SK-N-MC (cell line): ENCODE data around the gene OR14A16.

Experiments used
- DNase-seq: peaks from one replicate; pipeline ENCODE4 v3.0.0-alpha.2; 2011; ENCODE audit warnings: low read depth, low spot score
- H3K27ac ChIP-seq: fragments of 200-600 bp; sonication (generic); 2 replicates; pipeline ENCODE4 v1.5.1; 2016; ENCODE audit warnings: mixed run types
- H3K36me3 ChIP-seq: fragments of 200-600 bp; sonication (generic); 2 replicates; pipeline ENCODE4 v1.6.1; 2017; ENCODE audit warnings: antibody characterized with exemption, low read length, mixed read lengths; ENCODE audit not compliant: insufficient read depth
- H3K4me3 ChIP-seq: fragments of 200-600 bp; sonication (generic); 2 replicates; pipeline ENCODE4 v1.5.1; 2016
- H3K9ac ChIP-seq: fragments of 200-600 bp; sonication (generic); 2 replicates; pipeline ENCODE4 v1.8.0; 2017; ENCODE audit warnings: mixed run types, mixed read lengths; ENCODE audit not compliant: insufficient read length
- H3K9me3 ChIP-seq: fragments of 200-600 bp; sonication (generic); 2 replicates; pipeline ENCODE4 v1.6.1; 2017; ENCODE audit warnings: low read depth, mild to moderate bottlenecking, antibody characterized with exemption, low read length, moderate library complexity, mixed read lengths
- EZH2 ChIP-seq: fragments of 200-600 bp; sonication (generic); IDR thresholded peaks from one replicate; pipeline ENCODE4 v1.6.1; 2017; ENCODE audit warnings: antibody characterized with exemption
- FOXP2 ChIP-seq: optimal IDR thresholded peaks from 2 replicates; pipeline ENCODE3; 2011; ENCODE audit warnings: mild to moderate bottlenecking, moderate library complexity; ENCODE audit not compliant: insufficient read depth; ENCODE audit errors: extremely low read length, control extremely low read depth
- POLR2AphosphoS5 ChIP-seq: IDR thresholded peaks from 2 replicates; pipeline ENCODE4 v1.6.1; 2012; ENCODE audit warnings: mild to moderate bottlenecking, low read depth, low read length, borderline replicate concordance

The OR14A16 gene

DNA sequence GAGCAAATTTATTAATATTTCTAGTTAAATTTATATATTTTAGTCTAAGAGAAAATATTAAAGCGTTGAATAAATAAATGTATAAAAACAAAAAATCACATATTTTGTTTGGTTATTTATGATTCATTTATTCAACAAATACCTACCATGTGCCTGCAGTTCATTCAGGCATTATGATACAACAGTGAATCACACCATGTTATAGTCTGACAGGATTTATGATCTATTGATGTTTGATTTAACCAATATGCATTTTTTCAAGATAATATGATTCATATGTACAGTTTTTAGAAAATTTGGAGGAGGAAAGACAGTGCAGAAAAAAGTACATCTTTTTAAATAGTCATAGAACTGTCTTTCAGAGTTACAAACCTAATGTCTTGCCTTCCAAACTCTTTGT is 25.7 kb upstream of the OR14A16 start:
- no peak for DNase-seq
- H3K4me3 ChIP-seq = no peak overlapping the region
- no peaks in the 10 kb centered on the region for H3K36me3 ChIP-seq
- TF ChIP-seq POLR2AphosphoS5 (no peak), EZH2 (no peak), FOXP2 (no peak)
- H3K9ac ChIP-seq = no peak overlapping the region
- H3K9me3 ChIP-seq = no peaks in the 10 kb centered on the region
- H3K27ac ChIP-seq = no peak overlapping the region

DNA sequence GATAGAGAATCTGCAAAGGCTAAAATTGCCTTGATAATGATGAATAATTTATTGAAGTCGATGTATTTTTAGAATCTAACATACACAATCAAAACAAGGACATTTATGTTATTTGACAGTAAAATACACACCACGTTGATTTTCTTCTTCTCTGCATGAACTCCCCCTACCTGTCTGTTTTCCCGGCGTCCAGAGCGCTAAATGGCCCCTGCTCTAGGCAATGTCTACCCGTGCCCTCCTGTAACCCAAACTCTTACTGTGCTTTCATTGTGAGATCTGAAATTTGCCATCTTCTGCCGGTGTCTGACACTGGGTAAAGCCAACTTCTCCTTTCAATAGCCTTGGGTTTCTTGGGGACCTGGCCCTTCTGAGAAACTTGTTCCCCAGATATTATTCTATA is 24.4 kb upstream of the OR14A16 start:
- Histone ChIP-seq H3K9ac (no peak overlapping the region), H3K36me3 (no peaks in the 10 kb centered on the region), H3K9me3 (no peaks in the 10 kb centered on the region), H3K27ac (no peak overlapping the region), H3K4me3 (no peak overlapping the region)
- DNase-seq = no peak
- no peak for TF ChIP-seq EZH2
- TF ChIP-seq FOXP2 = no peak
- TF ChIP-seq POLR2AphosphoS5 = no peak

DNA sequence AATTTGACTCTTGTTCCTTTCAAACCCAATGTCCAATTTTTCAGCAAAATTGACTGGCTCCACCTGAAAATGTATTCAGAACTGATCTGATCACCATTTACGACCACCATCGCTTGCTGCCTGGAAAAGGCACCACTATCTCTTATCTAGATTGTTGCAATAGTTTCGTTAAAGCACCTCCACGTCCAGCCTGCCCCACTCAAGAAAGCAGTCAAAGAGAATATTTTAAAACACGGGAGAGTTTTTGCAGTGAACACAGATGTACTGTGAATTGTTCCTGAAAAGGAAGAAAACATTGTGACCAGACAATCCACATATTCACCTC is 21.7 kb upstream of the OR14A16 start:
- Histone ChIP-seq H3K9ac (no peak overlapping the region), H3K27ac (no peak overlapping the region)
- DNase-seq = no peak

DNA sequence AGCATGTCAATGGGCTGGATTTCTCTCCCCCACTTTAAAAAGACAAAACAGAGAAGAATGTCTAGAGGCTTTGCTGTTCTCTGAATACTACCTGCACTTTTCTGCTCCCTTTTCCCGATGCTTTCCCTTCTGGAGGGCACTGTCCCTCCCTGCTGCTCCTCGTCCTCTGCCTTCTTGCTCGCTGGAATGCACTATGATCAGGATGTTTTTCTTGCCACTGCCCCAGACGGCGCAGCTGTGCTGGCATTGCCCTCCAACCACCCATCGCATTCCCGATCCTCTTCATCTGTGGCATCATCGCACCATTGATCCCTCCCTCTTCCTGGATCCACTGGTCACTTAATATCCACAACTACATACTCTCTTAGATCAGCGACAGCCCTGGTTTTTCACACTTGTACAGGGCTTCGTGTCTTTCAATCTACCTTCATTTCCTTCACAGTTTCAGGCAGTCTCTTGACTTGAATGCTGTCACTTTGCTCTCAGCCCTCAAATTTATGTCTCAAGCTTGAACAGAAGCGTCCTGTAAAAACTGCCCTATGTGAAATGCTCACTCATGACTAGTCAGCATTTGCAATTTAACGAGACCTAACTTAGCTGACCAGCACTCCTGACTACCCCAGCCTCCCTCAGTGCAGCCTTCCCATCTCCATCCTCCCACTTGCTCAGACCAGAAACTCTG is 21.2 kb upstream of the OR14A16 start:
- DNase-seq = no peak
- no peak for TF ChIP-seq EZH2
- TF ChIP-seq POLR2AphosphoS5 = no peak
- TF ChIP-seq FOXP2 = no peak

More for the DNA sequence above, 21.7 kb upstream of the OR14A16 start:
- Histone ChIP-seq H3K4me3 (no peak overlapping the region), H3K9me3 (no peaks in the 10 kb centered on the region), H3K36me3 (no peaks in the 10 kb centered on the region)
- TF ChIP-seq POLR2AphosphoS5 (no peak), FOXP2 (no peak), EZH2 (no peak)

DNA sequence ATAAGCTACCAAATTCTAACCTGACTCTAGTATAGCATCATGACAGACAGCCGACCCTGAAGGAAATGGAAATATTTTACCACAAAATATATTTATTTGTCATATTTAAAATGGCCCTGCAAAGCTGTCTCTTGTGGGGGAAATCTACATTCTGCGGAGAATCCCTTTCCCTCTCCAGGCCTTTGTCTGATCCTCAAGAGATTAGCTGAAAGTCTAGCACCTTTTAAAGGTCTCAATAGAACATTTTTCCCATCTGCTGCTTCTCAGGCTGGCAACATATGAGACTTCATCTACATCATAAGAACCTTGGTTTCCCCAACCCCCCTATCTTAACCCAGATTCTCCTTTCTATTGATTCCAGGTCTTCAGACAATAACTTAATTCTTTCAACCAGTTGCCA is 19.5 kb upstream of the OR14A16 start:
- Histone ChIP-seq H3K4me3 (no peak overlapping the region), H3K27ac (no peak overlapping the region), H3K9me3 (no peaks in the 10 kb centered on the region), H3K9ac (no peak overlapping the region), H3K36me3 (no peaks in the 10 kb centered on the region)
- DNase-seq = no peak
- TF ChIP-seq POLR2AphosphoS5 (no peak), FOXP2 (no peak), EZH2 (no peak)

More for the DNA sequence above, 21.2 kb upstream of the OR14A16 start:
- Histone ChIP-seq H3K4me3 (no peak overlapping the region), H3K27ac (no peak overlapping the region), H3K36me3 (no peaks in the 10 kb centered on the region), H3K9ac (no peak overlapping the region), H3K9me3 (no peaks in the 10 kb centered on the region)

DNA sequence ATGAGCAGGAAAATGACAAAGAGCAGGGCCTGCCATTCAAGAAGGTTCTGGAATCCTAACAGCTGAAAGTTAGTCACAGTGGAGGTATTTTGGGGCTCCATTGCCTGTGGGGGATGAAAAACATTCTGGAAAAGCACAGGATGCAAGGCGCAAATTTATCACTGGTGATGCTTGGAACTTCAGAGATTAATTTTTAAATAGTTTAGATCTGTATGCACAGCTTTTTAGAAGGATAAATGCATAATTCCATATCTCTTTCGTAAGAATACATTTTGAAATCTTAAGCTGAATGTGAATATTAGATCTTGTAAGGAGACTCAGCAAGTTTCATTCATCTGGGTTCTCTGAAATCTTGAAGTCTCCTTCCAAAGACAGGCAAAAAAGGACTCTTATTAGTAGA is 17.9 kb upstream of the OR14A16 start, which contains the start of gene OR11L1:
TSS of gene OR11L1 (minus strand) at position 101 of the 400 bp plus-strand sequence. CDS start at position 101, 0 bp downstream.
- no peaks in the 10 kb centered on the region for H3K36me3 ChIP-seq
- no peak for DNase-seq
- H3K9ac ChIP-seq = no peak within 1 kb of the TSS
- no peaks in the 10 kb centered on the region for H3K9me3 ChIP-seq
- no peak within 1 kb of the TSS for H3K4me3 ChIP-seq
- no peak within 1 kb of the TSS for H3K27ac ChIP-seq
- no peak for TF ChIP-seq POLR2AphosphoS5
- no peak for TF ChIP-seq EZH2
- TF ChIP-seq FOXP2 = no peak

DNA sequence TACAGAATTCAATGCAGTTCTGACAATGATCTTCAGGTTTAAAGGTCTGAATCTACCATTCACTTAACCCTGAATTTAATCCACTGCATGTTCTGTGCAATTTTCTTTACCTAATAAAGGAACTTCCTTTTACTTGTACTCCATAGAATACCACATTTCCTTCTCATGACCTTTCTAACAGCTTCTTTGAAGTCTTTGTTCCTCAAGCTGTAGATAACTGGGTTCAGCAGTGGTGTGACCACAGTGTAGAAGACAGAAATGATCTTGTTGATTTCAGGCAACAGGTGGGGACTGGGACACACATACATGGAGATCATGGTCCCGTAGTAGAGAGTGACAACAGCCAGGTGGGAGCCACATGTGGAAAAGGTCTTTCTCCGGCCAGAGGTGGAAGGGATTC is 16.9 kb upstream of the OR14A16 start:
- Histone ChIP-seq H3K9me3 (no peaks in the 10 kb centered on the region), H3K4me3 (no peak overlapping the region), H3K27ac (no peak overlapping the region), H3K36me3 (no peaks in the 10 kb centered on the region), H3K9ac (no peak overlapping the region)
- DNase-seq = no peak
- no peak for TF ChIP-seq POLR2AphosphoS5
- no peak for TF ChIP-seq EZH2
- no peak for TF ChIP-seq FOXP2

DNA sequence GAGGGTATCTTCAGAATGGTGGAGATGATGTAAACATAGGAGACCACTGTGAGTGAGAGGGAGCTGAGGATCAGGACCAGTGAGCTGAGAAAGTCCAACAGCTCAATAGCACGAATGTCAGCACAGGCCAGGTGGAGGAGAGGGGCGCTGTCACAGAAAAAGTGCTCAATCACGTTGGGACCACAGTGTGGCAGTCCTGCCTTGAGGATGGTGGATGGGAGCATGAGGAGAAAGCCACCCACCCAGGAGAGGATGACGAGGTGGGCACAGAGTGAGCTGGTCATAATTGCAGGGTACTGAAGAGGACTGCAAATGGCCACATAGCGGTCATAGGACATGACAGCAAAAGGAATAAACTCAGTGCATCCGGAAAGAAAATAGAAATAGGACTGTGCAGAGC is 9.7 kb upstream of the OR14A16 start:
- Histone ChIP-seq H3K36me3 (no peaks in the 10 kb centered on the region), H3K27ac (no peak overlapping the region), H3K4me3 (no peak overlapping the region), H3K9me3 (no peaks in the 10 kb centered on the region), H3K9ac (no peak overlapping the region)
- no peak for DNase-seq
- no peak for TF ChIP-seq EZH2
- no peak for TF ChIP-seq FOXP2
- no peak for TF ChIP-seq POLR2AphosphoS5

DNA sequence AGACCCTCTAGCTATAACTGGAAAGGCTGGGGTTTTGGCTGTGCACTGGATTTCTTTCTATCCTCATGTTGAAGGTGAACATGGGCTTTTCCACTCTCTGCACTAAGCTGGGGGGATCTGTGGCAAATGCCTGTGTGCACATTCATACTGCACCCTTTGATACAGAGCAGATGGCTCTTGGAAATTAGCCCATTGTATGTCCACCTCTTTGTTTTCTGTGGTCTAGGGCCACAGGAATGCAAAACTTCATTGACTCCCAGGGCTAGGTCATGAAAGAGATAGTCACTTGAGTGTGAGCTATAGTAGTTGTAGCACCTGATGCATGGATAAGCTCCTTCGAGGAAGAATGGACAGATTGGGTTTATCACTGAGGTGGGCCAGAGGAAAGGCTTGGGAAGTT is 5.7 kb upstream of the OR14A16 start:
- no peak overlapping the region for H3K27ac ChIP-seq
- H3K9me3 ChIP-seq = no peaks in the 10 kb centered on the region
- no peak overlapping the region for H3K9ac ChIP-seq
- DNase-seq = no peak
- H3K4me3 ChIP-seq = no peak overlapping the region
- no peaks in the 10 kb centered on the region for H3K36me3 ChIP-seq
- TF ChIP-seq EZH2 (no peak), POLR2AphosphoS5 (no peak), FOXP2 (no peak)
